GM10248 (cell line): ENCODE measurements around the gene PNKD.

Source experiments
- CTCF ChIA-PET: fragments of 300-600 bp; sonication (Branson Sonifier 250); formaldehyde crosslinking; extraction: SDS; loops from one replicate; lab custom pipeline; 2021; ENCODE audit warnings: antibody characterized with exemption; lab: Yijun Ruan, JAX
- POLR2A ChIA-PET: fragments of 350-650 bp; sonication (Branson Sonifier 250); formaldehyde crosslinking; extraction: SDS; loops from one replicate; lab custom pipeline; 2020; ENCODE audit warnings: antibody characterized with exemption; lab: Yijun Ruan, JAX
- DNase-seq: peaks from one replicate; pipeline ENCODE4 v3.0.0; 2012; ENCODE audit errors: extremely low spot score
- TF ChIP-seq, protein P1 (sequence below): IDR thresholded peaks from 2 replicates; pipeline ENCODE4 v1.5.1; 2012; ENCODE audit warnings: mild to moderate bottlenecking, low read depth; ENCODE audit errors: extremely low read depth, missing control alignments, control extremely low read depth

PNKD gene

DNA sequence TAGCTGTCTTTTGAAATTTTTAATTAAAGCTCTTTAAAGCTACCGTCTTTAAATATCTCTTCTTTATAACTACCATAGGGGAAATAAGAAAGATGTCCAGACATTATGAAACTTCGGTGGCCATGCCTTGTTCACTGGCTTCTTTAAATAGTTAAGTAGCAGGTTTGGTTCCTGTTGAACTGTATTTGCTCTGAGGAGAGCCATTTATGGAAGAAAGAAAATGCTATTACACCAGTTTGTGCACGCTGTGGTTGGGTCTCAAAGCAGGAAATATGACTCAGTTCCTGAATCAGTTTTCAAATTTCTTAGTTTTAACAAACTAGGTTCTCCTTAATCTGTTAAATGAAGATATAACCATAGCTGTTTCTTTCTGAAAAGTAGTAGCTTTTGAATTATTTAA is 41.1 kb upstream of the PNKD start:
- TF ChIP-seq, protein P1, sequence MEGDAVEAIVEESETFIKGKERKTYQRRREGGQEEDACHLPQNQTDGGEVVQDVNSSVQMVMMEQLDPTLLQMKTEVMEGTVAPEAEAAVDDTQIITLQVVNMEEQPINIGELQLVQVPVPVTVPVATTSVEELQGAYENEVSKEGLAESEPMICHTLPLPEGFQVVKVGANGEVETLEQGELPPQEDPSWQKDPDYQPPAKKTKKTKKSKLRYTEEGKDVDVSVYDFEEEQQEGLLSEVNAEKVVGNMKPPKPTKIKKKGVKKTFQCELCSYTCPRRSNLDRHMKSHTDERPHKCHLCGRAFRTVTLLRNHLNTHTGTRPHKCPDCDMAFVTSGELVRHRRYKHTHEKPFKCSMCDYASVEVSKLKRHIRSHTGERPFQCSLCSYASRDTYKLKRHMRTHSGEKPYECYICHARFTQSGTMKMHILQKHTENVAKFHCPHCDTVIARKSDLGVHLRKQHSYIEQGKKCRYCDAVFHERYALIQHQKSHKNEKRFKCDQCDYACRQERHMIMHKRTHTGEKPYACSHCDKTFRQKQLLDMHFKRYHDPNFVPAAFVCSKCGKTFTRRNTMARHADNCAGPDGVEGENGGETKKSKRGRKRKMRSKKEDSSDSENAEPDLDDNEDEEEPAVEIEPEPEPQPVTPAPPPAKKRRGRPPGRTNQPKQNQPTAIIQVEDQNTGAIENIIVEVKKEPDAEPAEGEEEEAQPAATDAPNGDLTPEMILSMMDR = no peak
- ChIA-PET CTCF (interaction anchor here (0.8 to 6.7 kb wide), 10 partner anchors 8 to 618 kb away, joined by 3 to 39 read pairs (median 5); partner anchors contain the start of genes AAMP and PNKD), POLR2A (interaction anchor here (0.7 kb wide), 1 partner anchor 262 kb away, joined by 5 read pairs; no protein-coding TSS in a partner anchor)
- peak; percentile 77 for DNase-seq

- POLR2A ChIA-PET = interaction anchor here (0.7 kb wide), 1 partner anchor 261 kb away, joined by 5 read pairs; no protein-coding TSS in a partner anchor
- CTCF ChIA-PET = interaction anchor here (0.8 to 6.7 kb wide), 10 partner anchors 8 to 43 kb away, joined by 3 to 39 read pairs (median 6); partner anchors contain the start of genes AAMP and PNKD
- DNase-seq = no peak
- TF ChIP-seq, protein P1 = no peak
Measured at GRCh38 chr2:218229851-218230250, 40.5 kb upstream of the PNKD start.

DNA sequence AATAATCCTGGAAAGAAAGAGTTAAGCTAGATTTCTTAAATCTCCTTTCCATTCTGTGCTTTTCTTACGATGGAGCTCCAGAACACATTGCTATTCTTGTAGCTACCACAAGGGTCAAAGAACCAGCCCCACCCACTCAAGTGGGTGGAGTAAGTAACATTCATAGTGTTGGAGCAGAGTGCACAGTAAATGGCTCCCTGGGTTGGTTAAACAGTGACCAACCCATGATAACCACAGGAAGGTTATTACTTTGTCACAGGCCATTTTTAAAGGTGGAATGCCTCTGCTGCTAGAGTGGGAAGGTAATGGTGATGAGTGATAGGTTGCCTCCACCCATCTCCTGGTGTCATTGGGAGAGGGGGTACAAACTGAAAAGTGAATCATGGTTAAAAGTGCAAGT is 39.4 kb upstream of the PNKD start:
- ChIA-PET CTCF (interaction anchor here (0.9 to 6.7 kb wide), 8 partner anchors 9 to 39 kb away, joined by 3 to 39 read pairs (median 7); partner anchors contain the start of genes AAMP, ARPC2 and PNKD), POLR2A (interaction anchor here (0.6 kb wide), 1 partner anchor 13 kb away, joined by 3 read pairs; no protein-coding TSS in a partner anchor)

GRCh38 chr2:218233543-218233942 is 36.8 kb upstream of the PNKD start:
- no peak for DNase-seq
- CTCF ChIA-PET = interaction anchor here (2.2 to 6.7 kb wide), 3 partner anchors 11 to 48 kb away, joined by 5 to 39 read pairs (median 7); no protein-coding TSS in a partner anchor
- POLR2A ChIA-PET = no interaction called here
- TF ChIP-seq, protein P1 = no peak

More for the DNA sequence above, 39.4 kb upstream of the PNKD start:
- DNase-seq = peak; percentile 35
- TF ChIP-seq, protein P1 = no peak

DNA sequence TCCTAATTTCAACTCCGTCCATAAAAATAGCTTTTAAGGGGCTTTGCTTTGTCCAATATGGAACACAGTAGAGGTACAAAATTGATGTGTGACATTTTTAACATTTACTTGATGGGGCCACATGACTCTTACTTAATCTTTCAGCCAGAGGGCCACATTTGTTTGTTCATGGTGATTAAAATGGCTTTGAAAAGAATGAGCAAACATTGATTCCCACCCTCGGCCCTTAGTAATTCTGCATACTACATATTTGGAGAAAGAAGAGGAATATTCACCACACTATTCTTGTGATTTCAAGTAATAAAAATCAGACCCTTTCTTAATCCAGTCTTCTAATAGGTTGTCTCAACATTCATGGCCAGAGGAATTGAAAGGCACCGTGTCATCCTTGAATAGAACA is 35.8 kb upstream of the PNKD start:
- no peak for DNase-seq
- ChIA-PET POLR2A (no interaction called here), CTCF (interaction anchor here (1.9 to 6.7 kb wide), 4 partner anchors 10 to 49 kb away, joined by 5 to 39 read pairs (median 6); no protein-coding TSS in a partner anchor)
- TF ChIP-seq, protein P1 = no peak

DNA sequence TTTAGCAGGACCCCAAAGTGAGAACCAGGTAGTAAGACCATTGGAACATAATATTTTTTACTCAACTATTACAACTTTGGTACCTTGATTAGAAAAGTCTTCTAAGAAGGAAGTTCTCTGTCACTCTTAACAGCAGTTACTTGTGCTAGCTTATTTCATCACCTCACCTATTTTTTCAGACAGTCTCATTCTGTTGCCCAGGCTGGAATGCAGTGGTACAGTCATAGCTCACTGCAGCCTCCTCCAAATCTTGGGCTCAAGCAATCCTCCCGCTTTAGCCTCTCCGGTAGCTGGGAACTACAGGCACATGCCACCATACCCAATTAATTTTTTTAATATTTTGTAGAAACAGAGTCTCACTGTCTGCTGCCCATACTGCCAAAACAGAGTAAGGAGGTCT is 35.3 kb upstream of the PNKD start:
- no peak for DNase-seq
- ChIA-PET CTCF (interaction anchor here (1.9 to 2.3 kb wide), 2 partner anchors 22 to 50 kb away, joined by 5 to 7 read pairs; no protein-coding TSS in a partner anchor), POLR2A (no interaction called here)
- TF ChIP-seq, protein P1 = no peak
